Stimulated activated CD4-positive, alpha-beta T cell treated with anti-CD3 and anti-CD28 coated beads, Interleukin-1b, Interleukin-23, amount 100 ng/mL, for 1 hour (primary cell): Measurements from ENCODE around the gene VARS2.

ENCODE experiments used
- DNase-seq, 2 donors: peaks; one replicate each; pipeline ENCODE4 v3.0.0-alpha.2; 2020; ENCODE audit warnings: low read depth in 2 of 2

VARS2 gene

GRCh38 chr6:30884521-30885480 is 29.2 kb upstream of the VARS2 start:
- DNase-seq: no peak

GRCh38 chr6:30885481-30885998 is 28.5 kb upstream of the VARS2 start:
- no peak for DNase-seq

- no peak for DNase-seq
These were observed 27.8 kb upstream of the VARS2 start for GRCh38 chr6:30885999-30886896.

GRCh38 chr6:30886897-30887255 is 27.2 kb upstream of the VARS2 start:
- no peak for DNase-seq

GRCh38 chr6:30887901-30888815 is 25.9 kb upstream of the VARS2 start:
- no peak for DNase-seq

GRCh38 chr6:30888816-30889495 is 25.1 kb upstream of the VARS2 start:
- DNase-seq: no peak

GRCh38 chr6:30889496-30889885 is 24.5 kb upstream of the VARS2 start:
- no peak for DNase-seq

GRCh38 chr6:30889921-30890645 is 24.0 kb upstream of the VARS2 start:
- no peak for DNase-seq

GRCh38 chr6:30890646-30891449 is 23.2 kb upstream of the VARS2 start:
- no peak for DNase-seq

GRCh38 chr6:30891450-30891723 is 22.7 kb upstream of the VARS2 start:
- DNase-seq: no peak

- no peak for DNase-seq
These were observed 22.1 kb upstream of the VARS2 start for GRCh38 chr6:30891816-30892538.

GRCh38 chr6:30893001-30893591 is 20.9 kb upstream of the VARS2 start:
- no peak for DNase-seq

GRCh38 chr6:30893666-30894065 is 20.4 kb upstream of the VARS2 start:
- no peak for DNase-seq

GRCh38 chr6:30894381-30894780 is 19.7 kb upstream of the VARS2 start:
- no peak for DNase-seq

GRCh38 chr6:30894935-30895334 is 19.1 kb upstream of the VARS2 start:
- no peak for DNase-seq

GRCh38 chr6:30895343-30895742 is 18.7 kb upstream of the VARS2 start:
- no peak for DNase-seq

- no peak for DNase-seq
These were observed 17.5 kb upstream of the VARS2 start for GRCh38 chr6:30896541-30896940.

- DNase-seq: no peak
These were observed 16.2 kb upstream of the VARS2 start for GRCh38 chr6:30897882-30898281.
